MCF 10A (cell line): Measurements from ENCODE around the gene B3GNT5. TPM values are rescaled to one million over a fixed set of nuclear protein-coding genes. Genes with fewer than 3 reads are reported as not detected.
A peak's percentile ranks its signal among the peaks of the same experiment; 100 is the strongest.

Experiments
- BruUV-seq: library from RNA; stranded (reverse); fragments of 400-500 nt; replicated peaks from 2 replicates; lab custom pipeline; 2021; lab: Mats Ljungman, UMichigan
- CTCF ChIA-PET: fragments of 300-600 bp; sonication (Branson Sonifier 250); formaldehyde crosslinking; extraction: SDS; loops from one replicate; lab custom pipeline; 2021; ENCODE audit warnings: antibody characterized with exemption, inconsistent platforms; lab: Yijun Ruan, JAX
- POLR2A ChIA-PET: fragments of 300-600, 350-650 bp; sonication (Branson Sonifier 250); formaldehyde crosslinking; extraction: SDS; loops from one replicate; lab custom pipeline; 2020; ENCODE audit warnings: antibody characterized with exemption, inconsistent platforms; lab: Yijun Ruan, JAX
- DNase-seq: peaks from one replicate; pipeline ENCODE4 v3.0.0-alpha.2; 2018; ENCODE audit not compliant: unreplicated experiment
- H3K27ac Mint-ChIP-seq: one replicate; pipeline ENCODE4 v1.8.0; 2022; ENCODE audit warnings: mild to moderate bottlenecking, low read depth, mixed read lengths; ENCODE audit not compliant: unreplicated experiment
- H3K27me3 Mint-ChIP-seq: one replicate; pipeline ENCODE4 v1.8.0; 2022; ENCODE audit warnings: mixed read lengths; ENCODE audit not compliant: insufficient read depth, unreplicated experiment
- H3K36me3 Mint-ChIP-seq: one replicate; pipeline ENCODE4 v1.8.0; 2022; ENCODE audit warnings: mild to moderate bottlenecking, moderate library complexity, mixed read lengths; ENCODE audit not compliant: insufficient read depth, unreplicated experiment
- H3K4me1 Mint-ChIP-seq: one replicate; pipeline ENCODE4 v1.8.0; 2022; ENCODE audit warnings: mixed read lengths; ENCODE audit not compliant: insufficient read depth, unreplicated experiment
- H3K4me3 Mint-ChIP-seq: one replicate; pipeline ENCODE4 v1.8.0; 2022; ENCODE audit warnings: mild to moderate bottlenecking, moderate library complexity, mixed read lengths; ENCODE audit not compliant: unreplicated experiment
- H3K9me3 Mint-ChIP-seq: one replicate; pipeline ENCODE4 v1.8.0; 2022; ENCODE audit warnings: mixed read lengths; ENCODE audit not compliant: unreplicated experiment
- CTCF ChIP-seq: fragments of 200-600 bp; IDR thresholded peaks from one replicate; pipeline ENCODE4 v1.8.0; 2022; ENCODE audit warnings: antibody characterized with exemption, mild to moderate bottlenecking; ENCODE audit not compliant: unreplicated experiment
- intact Hi-C: fragments of 100-400 bp; cut with micrococcal nuclease; formaldehyde crosslinking; loops from 2 replicates; pipeline ENCODE4 v1.14.1; 2022
- total RNA-seq: library from RNA; stranded (reverse); gene quantifications from 2 replicates; pipeline ENCODE4 v1.2.3, GENCODE V29; 2022

Gene B3GNT5
- total RNA-seq, 1 experiment from 2014 or later, result 80.1 TPM

- intact Hi-C loops, result no loop called here
- DNase-seq, result peak; percentile 47
- Mint-ChIP-seq H3K27me3 (no peaks in the 10 kb centered on the region), H3K27ac (peak overlapping the region; percentile 59), H3K9me3 (no peaks in the 10 kb centered on the region), H3K4me3 (no peak overlapping the region), H3K4me1 (peaks cover 21% of the 10 kb centered on the region), H3K36me3 (peaks cover 6% of the 10 kb centered on the region)
- no TSS peak for BruUV-seq
- ChIA-PET CTCF (interaction anchor here (0.9 to 1.1 kb wide), 2 partner anchors 64 to 134 kb away, joined by 3 to 4 read pairs; no protein-coding TSS in a partner anchor), POLR2A (interaction anchor here (0.7 to 2.5 kb wide), 5 partner anchors 8 to 31 kb away, joined by 3 to 7 read pairs (median 5); no protein-coding TSS in a partner anchor)
- no peak for TF ChIP-seq CTCF
Observed at GRCh38 chr3:183317886-183318865, 65.1 kb downstream of the B3GNT5 start.

- Mint-ChIP-seq H3K9me3 (no peaks in the 10 kb centered on the region), H3K27ac (no peak overlapping the region), H3K4me1 (peaks cover 25% of the 10 kb centered on the region), H3K4me3 (no peak overlapping the region), H3K27me3 (no peaks in the 10 kb centered on the region), H3K36me3 (peaks cover 6% of the 10 kb centered on the region)
- peak; percentile 23 for DNase-seq
- BruUV-seq, result no TSS peak
- TF ChIP-seq CTCF, result no peak
- ChIA-PET POLR2A (interaction anchor here (0.8 to 1.8 kb wide), 3 partner anchors 10 to 53 kb away, joined by 3 to 5 read pairs (median 3); no protein-coding TSS in a partner anchor), CTCF (interaction anchor here (0.9 to 1.1 kb wide), 2 partner anchors 64 to 135 kb away, joined by 3 to 4 read pairs; no protein-coding TSS in a partner anchor)
- intact Hi-C loops, result no loop called here
Observed at GRCh38 chr3:183318877-183319276, 65.8 kb downstream of the B3GNT5 start.

GRCh38 chr3:183319371-183319770 is 66.3 kb downstream of the B3GNT5 start:
- no peak for DNase-seq
- Mint-ChIP-seq H3K4me3 (no peak overlapping the region), H3K27me3 (no peaks in the 10 kb centered on the region), H3K27ac (no peak overlapping the region), H3K36me3 (peaks cover 6% of the 10 kb centered on the region), H3K4me1 (peaks cover 30% of the 10 kb centered on the region), H3K9me3 (no peaks in the 10 kb centered on the region)
- no TSS peak for BruUV-seq
- intact Hi-C loops, result no loop called here
- ChIA-PET POLR2A (interaction anchor here (0.8 to 1.8 kb wide), 5 partner anchors 9 to 53 kb away, joined by 3 to 5 read pairs (median 3); no protein-coding TSS in a partner anchor), CTCF (interaction anchor here (0.9 to 1.1 kb wide), 2 partner anchors 63 to 135 kb away, joined by 3 to 4 read pairs; no protein-coding TSS in a partner anchor)
- no peak for TF ChIP-seq CTCF

Other genes starting within 250 kb of the B3GNT5 start
- 38.8 and 40.5 TPM in 2 replicates for gene MCCC1, start 153.8 kb upstream of the B3GNT5 start, total RNA-seq
- gene LAMP3, start 90.5 kb upstream of the B3GNT5 start, total RNA-seq, result 3.5 and 10.8 TPM in 2 replicates
- gene MCF2L2, start 175.4 kb downstream of the B3GNT5 start, total RNA-seq, result 2.6 and 3.4 TPM in 2 replicates